ENCODE data around the gene L2HGDH.

- TF ChIP-seq CTCF (conservative IDR thresholded peaks at IDR 0.05; ENCODE audit: low read depth, low read length): no peak
- TF ChIP-seq EZH2phosphoT487 (IDR thresholded peaks at IDR 0.05; ENCODE audit: borderline replicate concordance, low read length): no peak
Observed at GRCh38 chr14:50260072-50260471, 52.0 kb downstream of the L2HGDH start.

All from PC-3 (cell line).